NCI-H2081 treated with DMSO at 0.1 percent for 48 hours (cell line): ENCODE data around the gene EFNA5.

Experiments
- DNase-seq: peaks from one replicate; lab custom pipeline; 2025; lab: John Stamatoyannopoulos, UW

EFNA5 gene

GRCh38 chr5:107571621-107572536, 98.9 kb downstream of the EFNA5 start:
- DNase-seq = peak; percentile 56

DNA sequence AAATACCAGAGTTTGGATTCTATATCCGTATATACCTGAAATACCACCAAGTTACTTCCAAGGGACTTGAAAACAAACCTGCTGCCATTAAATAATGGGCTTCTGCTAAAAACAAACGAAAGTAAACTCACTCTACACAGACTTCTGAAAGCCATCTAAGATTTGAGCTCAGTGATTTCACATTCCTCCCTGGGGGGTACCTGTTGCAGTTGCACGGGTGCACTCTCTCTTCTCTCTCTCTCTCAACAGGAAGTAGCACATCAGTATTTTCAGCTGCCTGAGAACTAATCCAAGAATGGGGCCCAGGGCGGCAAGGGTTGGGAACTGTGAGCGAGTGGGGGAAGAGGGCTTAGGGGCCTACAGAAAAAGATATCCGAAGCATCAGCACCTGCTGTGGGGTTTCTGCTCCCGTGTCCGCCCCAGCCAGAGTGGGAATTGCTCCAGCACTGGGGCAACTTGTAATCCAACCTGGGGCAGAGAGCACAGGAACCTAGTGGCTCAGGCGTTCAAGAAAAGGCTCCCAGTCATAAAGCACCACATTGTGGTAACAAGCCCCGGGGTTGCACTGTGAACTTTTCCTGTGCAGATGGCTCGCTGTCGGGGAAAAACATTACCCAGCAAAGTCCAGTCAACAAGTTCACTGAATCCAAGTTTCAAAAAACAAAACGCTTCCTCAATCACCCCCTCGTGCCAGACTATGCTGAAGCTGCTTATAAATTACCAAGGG, 99.8 kb downstream of the EFNA5 start:
- DNase-seq = no peak

- peak; percentile 77 for DNase-seq
Observed at GRCh38 chr5:107570181-107570580, 100.6 kb downstream of the EFNA5 start.

DNA sequence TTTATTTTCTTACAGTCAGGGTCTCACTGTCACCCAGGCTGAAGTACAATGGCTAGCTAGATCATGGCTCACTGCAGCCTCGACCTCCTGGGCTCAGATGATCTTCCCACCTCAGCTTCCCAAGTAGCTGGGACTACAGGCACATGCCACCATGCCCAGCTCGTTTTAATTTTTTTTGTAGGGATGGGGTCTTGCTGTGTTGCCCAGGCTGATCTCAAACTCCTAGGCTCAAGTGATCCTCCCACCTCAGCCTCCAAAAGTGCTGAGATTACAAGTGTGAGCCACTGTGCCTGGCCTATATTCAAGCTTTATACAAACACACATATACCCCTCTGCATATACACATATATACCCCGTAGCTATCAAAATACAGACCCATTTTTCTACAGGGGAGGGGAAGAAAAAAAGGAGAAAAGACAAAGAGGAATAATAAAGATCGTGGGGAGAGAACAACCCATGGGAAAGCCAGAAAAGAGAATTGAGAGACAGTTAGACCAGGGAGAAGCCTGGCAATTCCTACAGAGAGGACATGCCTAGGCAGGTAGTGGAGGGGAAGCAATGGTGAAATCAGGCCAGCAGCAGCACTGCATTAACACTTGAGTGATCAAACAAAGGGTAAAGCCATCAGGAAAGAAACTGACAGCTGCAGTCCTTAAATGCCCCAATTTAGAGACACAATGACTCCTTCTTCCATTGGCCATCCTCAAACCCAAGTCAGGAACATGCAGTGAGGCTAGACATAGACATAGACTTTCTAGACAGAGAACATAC, 102.7 kb downstream of the EFNA5 start:
- DNase-seq = no peak

GRCh38 chr5:107566986-107567385, 103.8 kb downstream of the EFNA5 start:
- DNase-seq = no peak

- no peak for DNase-seq
Observed at GRCh38 chr5:107565791-107566767, 104.7 kb downstream of the EFNA5 start.

DNA sequence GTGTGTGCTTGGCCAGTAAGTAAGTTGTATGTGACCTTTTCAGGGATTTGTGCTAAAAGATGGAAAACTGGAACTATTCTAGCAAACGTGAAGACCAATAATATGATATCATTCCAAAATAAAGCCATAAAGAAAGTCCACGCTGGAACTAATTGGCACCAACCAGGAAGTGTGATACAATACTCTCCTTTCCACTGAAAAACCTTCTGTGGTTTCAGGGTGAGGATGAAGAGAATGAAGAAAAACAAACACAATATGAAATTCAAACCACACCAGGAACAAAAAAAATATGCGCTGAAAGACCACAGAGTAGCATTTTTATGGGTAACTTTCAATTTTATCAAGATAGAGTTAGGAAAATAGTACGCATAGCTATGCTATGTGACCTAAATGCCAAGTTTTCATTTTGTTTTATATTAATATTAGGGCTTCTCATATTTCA, 105.8 kb downstream of the EFNA5 start:
- DNase-seq = no peak

DNA sequence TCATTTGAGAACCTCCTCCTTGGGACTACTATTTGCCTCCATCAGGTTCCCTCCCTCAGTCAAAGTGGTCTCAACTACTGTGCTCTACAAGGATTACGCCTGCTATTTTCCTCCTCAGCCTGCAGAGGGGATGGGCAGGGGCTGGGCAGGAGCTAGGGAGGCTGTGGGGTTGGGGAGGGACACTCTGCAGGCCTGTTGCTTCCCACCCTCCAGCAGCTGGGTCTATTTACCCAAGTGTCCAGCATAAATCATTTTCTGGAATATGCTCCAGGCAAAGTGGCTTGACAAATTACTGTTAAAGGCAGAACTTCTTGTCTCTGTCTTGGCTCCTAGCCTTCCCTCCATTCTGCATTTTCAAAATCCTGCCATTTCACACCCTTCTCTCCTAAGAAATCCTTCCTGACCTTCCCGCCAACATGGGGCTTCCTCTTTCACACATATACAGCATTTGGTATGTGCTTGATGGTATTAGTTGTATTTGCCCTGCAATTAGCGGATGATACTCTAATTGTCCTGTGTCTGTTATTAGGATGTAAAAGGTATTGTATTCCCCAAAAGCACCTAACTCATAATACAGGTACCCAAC, 106.7 kb downstream of the EFNA5 start:
- DNase-seq = no peak

DNA sequence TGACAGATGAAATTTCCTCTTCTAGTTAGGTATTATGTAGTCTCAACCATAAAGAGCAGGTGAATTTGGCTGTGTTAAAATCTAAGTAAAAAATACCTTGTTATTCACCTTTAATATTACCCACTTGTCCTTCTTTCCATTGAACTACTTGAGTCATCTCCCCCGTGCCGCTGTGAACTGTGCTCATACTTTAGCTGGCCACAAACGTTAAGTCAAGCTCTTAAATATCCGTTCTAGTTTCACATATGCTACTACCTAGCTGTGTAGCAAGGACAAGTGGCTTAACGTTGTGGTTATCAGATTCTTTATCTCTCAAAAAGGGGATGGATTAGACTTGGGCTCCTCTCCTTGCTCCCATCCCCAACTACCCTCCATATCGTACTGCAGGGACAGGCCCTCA, 110.4 kb downstream of the EFNA5 start:
- no peak for DNase-seq

GRCh38 chr5:107558823-107559375, 111.8 kb downstream of the EFNA5 start:
- DNase-seq = no peak

DNA sequence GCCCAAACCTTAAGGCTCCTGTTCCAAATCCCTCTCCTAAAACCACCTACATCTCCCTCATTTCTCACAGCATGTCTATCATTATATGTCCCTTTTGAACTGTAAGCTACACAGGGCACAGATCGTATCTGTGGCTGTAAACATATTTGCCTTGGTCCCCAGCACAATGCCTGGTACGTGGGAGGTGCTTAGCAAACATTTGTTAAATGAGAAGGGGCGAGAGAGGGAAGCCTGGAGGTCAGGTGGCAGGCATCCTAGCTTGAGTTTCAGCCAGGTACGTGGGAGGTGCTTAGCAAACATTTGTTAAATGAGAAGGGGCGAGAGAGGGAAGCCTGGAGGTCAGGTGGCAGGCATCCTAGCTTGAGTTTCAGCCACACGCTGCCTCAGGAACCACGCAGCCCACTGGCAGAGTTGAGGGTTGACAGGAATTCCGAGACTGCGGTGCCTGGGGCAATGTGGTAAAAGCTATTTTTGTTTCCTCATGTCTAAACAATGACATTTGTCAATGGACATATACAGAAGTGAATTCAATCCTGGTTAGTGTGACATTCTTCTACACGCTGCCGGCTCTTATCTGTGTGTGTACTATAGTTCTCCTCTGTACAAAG, 113.6 kb downstream of the EFNA5 start:
- no peak for DNase-seq

GRCh38 chr5:107556575-107556974, 114.2 kb downstream of the EFNA5 start:
- DNase-seq = no peak

DNA sequence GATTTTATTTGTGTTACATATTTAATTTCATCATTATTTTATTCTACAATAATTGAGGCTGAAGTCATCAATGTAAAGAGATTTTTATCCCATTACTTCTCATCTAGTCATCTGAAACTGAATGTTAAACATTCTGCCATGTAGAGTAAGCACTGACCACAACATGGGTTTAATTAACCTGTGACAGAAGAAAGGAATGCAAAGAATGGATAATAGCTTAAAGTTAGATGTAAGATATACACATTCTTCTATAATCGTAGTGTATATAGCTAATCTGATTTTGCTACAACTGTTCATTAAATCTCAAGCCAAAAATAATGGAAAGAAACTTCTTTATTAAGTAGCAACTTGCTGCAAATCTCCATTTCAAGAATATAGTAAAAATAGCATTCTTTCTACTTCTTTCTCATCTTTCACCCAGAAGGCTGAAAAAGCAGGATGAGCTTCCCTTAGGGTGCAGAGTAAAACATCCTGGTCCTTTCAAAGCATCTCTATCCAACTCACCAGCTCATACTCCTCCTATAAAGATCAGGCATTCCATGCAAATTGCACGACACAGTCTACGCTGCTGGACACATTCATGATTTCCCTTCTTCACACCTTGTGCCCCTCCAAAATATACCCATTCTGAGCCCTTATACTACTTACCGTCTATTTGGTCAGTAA, 115.2 kb downstream of the EFNA5 start:
- no peak for DNase-seq

- DNase-seq = no peak
Observed at GRCh38 chr5:107554776-107555424, 115.8 kb downstream of the EFNA5 start.

DNA sequence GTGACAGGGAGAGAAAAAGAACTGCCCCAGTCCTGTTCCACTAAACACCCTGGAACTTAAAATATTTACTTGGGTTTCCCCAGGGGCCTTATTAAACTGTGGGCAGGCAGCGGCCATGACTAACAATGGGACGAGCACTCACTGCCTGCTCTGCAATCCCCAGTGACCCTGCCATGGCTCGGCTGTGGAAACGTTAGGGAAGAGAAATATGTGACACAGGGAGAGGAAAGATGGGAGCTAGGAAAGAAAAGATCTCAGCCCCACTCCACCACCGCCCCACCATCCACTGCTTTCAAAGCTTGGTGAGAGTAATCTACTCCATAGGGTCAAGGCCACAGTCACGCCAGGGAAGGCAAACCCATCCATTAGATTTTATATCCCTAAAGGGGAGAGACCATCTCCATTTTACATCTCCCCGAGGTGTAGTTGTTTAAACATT, 117.6 kb downstream of the EFNA5 start:
- DNase-seq = no peak

DNA sequence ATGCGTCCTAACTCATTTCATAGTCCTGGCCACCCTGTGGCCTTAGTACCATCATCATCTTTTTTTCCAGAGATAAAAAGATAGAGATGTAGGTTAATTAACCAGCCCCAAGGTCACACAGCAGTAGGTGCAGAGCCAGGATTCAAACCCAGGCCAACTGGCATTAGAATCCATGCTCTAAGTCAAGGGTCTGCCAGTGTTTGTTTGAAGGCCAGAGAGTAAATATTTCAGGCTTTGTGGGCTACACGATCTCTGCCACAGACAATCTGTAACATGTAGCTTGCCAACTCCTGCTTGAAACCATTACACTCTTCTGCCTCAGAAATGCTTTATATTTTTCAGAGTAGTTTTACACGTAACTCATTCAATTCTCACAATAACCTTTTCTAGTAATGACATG, 119.6 kb downstream of the EFNA5 start:
- no peak for DNase-seq

DNA sequence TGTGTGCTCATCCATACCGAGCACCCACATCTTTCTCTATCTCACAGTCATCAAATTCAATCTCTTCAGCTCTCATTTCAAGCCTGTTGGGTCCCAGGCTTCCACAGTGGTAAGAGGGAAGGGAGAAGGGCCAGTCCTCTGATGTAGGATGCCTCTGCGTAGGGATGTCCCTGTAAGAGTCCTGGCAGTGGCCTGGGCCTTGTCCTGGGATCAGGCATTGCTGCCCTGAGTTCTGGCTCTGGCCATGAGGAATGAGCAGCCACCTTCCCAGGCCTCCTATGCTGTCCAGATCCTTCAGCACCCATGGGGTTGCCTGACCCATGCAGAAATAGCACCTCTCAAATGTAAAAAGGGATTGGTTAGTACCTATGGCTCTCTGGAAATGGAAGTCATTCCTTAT, 121.2 kb downstream of the EFNA5 start:
- DNase-seq = no peak

DNA sequence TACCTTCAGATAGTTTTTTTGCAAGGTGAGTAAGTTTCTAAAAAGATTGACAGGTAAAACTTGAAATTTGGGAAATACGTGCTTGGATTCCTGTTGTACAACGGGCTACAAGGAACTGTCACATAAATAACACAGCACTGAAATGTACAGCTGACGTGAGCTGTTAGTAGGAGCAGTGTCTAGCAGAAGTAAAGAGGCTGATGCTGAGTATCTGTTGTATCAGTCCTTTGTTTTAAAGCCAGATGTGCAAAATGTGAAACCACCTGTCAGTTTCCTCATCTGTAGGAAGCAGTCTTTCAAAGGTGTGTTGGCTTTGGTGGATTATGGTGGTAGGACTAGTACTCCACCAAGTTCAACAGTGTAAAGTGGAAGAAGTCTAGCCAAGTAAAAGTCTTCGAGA, 122.3 kb downstream of the EFNA5 start:
- no peak for DNase-seq

GRCh38 chr5:107546719-107547118, 124.0 kb downstream of the EFNA5 start:
- DNase-seq = no peak
